SW480 (cell line): ENCODE results near the gene NPM1.
"Not testable (repeated sequence)": the region's sequence is repeated elsewhere in the genome, so short reads cannot be mapped to it uniquely, and the experiment has no call there.

Experiments
- DNase-seq: peaks from one replicate; pipeline ENCODE4 v3.0.0-alpha.2; 2016; ENCODE audit warnings: low spot score

NPM1 gene

GRCh38 chr5:171413153-171413910 is 25.7 kb downstream of the NPM1 start:
- no peak for DNase-seq

- not testable (repeated sequence) for DNase-seq
Observed at GRCh38 chr5:171413993-171414392, 26.3 kb downstream of the NPM1 start.

- DNase-seq = no peak
Observed at GRCh38 chr5:171415115-171415730, 27.6 kb downstream of the NPM1 start.

GRCh38 chr5:171416160-171417049 is 28.8 kb downstream of the NPM1 start:
- DNase-seq = no peak

- DNase-seq = peak; percentile 91
Observed at GRCh38 chr5:171418316-171418981, 30.8 kb downstream of the NPM1 start.

- peak; percentile 97 for DNase-seq
Observed at GRCh38 chr5:171418982-171419687, 31.5 kb downstream of the NPM1 start, which contains the start of gene FGF18. Gene FGF18, plus strand, starts transcription at chr5:171419647. Its CDS starts 553 bp downstream, at chr5:171420200.

- DNase-seq = peak; percentile 77
Observed at GRCh38 chr5:171419688-171420430, 32.2 kb downstream of the NPM1 start.

GRCh38 chr5:171420431-171421241 is 33.0 kb downstream of the NPM1 start:
- DNase-seq = peak; percentile 47

- DNase-seq = no peak
Observed at GRCh38 chr5:171421331-171422262, 33.9 kb downstream of the NPM1 start.

GRCh38 chr5:171422495-171422894 is 34.8 kb downstream of the NPM1 start:
- DNase-seq = no peak

- no peak for DNase-seq
Observed at GRCh38 chr5:171422902-171423663, 35.4 kb downstream of the NPM1 start.

- DNase-seq = peak; percentile 69
Observed at GRCh38 chr5:171424726-171425125, 37.1 kb downstream of the NPM1 start.

GRCh38 chr5:171425596-171426244 is 38.1 kb downstream of the NPM1 start:
- DNase-seq = no peak

- no peak for DNase-seq
Observed at GRCh38 chr5:171426266-171426665, 38.6 kb downstream of the NPM1 start.

GRCh38 chr5:171426680-171427079 is 39.0 kb downstream of the NPM1 start:
- DNase-seq = no peak

- DNase-seq = no peak
Observed at GRCh38 chr5:171427318-171428167, 39.9 kb downstream of the NPM1 start.
